Cerebellar nuclear complex (tissue), 1 donor: ENCODE data around the gene CMSS1.

Experiments used
- DNase-seq, 2 experiments: peaks; one replicate each; lab custom pipeline; 2025; lab: John Stamatoyannopoulos, UW

Gene CMSS1

DNA sequence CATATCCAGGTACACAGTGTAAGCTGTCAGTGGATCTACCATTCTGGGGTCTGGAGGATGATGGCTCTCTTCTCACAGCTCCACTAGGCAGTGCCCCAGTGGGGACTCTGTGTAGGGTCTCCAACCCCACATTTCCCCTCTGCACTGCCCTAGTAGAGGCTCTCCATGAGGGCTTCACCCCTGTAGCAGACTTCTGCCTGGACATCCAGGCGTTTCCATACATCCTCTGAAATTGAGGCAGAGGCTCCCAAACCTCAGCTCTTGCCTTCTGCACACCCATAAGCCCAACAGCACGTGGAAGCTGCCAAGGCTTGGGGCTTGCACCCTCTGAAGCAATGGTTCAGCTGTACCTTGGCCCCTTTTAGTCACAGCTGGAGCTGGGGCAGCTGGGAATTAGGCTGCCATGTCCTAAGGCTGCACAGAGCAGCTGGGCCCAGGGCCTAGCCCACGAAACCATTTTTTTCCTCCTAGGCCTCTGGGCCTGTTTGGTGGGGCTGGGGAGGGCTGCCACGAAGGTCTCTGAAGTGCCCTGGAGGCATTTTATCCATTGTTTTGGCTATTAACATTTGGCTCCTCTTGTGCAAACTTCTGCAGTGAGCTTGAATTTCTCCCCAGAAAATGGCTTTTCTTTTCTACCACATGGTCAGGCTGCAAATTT is 362.2 kb downstream of the CMSS1 start:
- no peak for DNase-seq

DNA sequence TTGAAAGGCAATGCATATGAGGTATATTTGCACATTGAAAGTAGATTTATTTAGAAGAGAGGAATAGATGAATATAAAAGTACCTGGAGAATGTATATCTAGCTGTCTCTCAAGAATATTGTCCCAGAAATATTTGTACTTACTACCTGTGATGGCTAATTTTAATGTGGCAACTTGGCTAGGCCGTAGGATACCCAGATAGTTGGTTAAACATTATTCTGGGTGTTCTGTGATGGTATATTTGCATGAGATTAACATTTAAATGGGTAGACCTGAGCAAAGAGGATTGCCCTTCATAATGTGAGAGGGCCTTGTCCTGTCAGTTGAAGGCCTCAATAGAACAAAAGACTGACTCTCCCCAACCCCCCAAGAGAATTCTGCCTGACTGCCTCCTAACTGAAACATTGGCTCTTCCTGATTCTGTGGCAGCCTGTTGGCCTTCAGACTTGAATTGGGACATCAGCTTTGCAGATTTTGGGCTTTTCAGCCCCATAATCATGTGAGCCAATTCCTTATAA is 366.0 kb downstream of the CMSS1 start:
- DNase-seq = no peak

DNA sequence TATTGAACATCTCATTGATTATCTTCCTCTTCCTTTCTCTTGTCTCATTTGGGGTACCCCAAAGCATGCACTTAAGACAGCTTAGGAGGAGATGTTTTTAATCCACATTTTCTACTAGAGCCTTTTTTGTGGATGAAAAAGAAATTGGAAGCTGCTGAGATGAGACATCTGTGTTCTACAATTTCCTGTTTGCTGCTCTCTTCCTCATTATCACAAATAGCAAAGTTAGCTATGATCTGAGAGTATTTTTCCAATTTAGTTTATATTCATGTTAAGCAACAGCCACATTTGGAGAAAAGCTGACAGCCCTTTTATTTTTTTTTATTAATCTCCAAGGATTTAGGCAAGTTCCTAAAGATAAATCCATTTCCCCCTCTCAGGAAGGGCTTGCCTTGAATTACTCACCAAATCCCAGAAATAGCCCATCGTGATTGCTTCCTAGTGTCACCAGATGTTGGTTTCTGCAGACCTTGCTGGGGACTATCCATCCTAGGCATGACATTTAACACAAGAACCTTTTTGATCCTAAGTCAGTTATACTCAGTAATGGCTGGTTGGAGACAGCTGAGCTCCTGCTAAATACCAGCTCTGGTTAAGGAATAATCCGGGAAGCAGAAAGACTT is 367.4 kb downstream of the CMSS1 start:
- no peak for DNase-seq

DNA sequence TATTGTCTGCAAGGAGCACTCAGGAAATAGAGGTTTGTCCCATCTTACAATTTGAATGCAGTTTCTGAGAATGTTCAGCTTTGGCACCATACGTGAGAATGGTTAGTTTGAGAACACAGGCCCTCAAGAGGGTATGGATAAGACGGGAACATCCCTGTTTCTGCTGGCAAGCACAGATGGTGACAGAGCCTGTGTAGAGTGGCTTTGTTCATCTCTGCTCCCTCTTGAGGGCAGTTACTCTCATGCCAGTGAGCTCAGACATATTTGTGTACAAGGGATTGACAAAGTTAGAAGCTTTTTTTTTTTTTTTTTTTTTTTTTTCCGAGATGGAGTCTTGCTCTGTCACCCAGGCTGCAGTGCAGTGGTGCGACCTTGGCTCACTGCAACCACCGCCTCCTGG is 368.2 kb downstream of the CMSS1 start:
- DNase-seq = no peak

DNA sequence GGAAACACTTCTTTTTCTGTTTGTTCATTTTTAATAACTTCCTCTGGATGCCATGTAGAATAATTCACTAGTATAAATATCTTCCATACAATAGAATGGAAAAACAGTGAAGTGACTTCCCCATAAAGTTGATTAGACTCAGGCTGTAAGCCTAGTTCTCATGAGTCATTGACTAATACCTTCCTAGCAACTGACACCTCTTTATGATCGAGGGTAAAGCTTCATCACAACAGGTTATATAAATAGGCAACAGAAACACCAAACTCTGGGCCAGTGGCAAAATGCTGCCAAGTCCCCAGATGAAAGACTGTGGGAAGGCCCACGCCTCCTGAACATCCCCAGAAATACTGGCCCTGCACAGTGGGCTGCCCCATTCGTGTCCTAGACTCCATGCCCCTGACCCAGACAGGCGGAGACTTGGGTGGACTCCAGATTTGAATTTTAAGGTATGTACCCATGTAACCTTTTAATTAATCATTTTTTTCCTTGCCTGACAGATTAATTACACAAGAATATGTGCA is 371.8 kb downstream of the CMSS1 start:
- DNase-seq = no peak

DNA sequence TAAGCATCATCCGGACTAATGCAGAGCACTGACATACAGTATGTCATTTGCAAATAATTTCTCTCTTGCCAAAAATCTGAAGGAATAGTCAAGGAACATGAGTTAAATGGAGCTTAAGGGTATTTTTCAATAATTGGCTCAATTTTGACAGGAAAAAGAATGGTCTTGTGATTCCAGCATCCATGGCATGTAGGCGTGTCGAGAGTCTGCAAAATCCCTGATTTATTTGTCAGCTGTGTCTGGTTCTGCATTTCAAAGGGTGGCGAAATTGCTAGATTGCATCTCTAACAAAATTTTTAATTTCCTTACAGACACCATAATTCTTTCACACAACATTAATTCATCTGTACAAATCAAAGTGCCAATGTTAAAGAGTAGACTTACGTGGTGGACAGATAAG is 377.7 kb downstream of the CMSS1 start:
- DNase-seq = no peak

DNA sequence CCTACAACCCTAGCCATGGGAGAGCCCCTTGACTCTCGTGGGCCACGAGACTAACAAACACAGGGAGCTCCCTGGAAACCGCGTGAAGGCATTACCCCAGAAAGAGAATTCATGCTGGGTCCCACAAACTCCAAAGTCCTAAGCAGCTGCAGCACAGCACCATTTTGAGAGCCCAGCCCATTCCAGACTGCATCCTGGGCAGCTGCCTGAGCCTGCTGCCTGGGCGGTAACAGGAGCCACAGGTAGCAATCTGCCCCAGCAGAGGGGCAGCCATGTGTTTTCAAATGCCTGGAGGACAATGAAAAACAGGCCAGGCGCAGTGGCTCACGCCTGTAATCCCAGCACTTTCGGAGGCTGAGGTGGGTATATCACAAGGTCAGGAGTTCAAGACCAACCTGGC is 380.2 kb downstream of the CMSS1 start:
- DNase-seq = no peak

DNA sequence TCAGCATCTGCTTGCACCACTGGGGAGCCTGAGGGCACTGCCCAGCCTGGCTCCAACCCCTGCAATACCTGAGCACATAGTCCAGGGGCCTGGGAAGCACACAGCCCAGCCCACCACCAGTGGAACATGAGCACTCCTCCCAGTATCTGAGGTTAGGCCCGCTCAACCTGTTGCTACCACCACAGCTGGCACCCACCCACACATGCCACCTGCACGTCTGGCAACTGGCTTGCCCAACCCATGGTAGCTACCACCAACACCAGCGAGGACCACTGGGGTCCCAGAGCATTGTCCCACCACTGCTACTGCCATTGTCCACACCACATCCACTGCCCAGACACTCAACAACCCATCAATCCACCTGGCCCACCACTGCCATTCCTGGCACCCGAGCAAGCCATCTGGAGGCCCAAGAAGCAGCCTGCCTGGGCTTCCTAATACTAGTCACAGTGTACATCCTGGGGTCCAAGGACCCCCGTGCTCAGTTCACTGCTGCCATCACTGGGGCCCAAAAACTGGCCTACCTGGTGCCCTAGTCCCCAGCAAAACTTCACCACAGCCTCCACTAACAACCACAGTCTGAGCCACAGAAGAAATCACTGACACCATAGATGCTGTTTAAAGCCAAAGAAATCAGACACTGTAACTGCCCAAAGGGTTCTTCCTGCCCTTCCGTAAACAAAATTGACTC is 381.1 kb downstream of the CMSS1 start:
- DNase-seq = no peak

DNA sequence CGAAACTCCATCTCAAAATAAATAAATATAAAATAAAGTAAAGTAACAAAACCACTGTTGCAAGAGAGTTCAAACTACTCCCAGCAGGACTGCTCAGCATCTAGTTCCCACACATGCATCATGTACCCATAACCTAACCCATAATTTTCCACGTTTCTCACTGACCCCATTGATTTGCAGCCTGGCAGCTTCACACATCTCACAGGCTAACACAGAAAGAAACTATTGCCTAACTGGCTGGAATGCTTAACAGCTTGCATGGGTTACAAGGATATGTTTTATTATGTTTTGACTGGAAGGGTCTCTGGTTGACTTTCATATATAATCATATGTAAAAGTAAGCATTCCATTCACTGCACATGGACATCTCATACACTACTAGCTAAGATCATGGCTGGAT is 387.5 kb downstream of the CMSS1 start:
- DNase-seq = no peak

DNA sequence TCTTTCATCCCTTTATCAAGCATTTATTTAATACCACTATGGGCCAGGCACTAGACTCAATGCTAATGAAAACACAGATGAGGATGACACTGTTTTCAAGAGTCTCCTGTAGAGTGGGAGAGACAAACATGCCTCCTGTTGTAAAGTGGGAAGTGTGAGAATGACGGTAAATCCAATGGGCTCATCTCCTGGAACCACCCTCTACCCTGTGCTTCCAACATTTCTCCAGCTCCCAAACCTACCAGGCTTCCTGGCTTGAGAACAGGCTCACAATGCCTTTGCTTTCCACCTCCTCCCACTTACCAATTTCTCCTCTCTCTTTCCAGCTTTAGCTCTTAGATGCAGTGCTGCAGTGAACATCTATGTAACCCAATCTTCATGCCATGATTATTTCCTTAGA is 389.0 kb downstream of the CMSS1 start:
- DNase-seq = no peak

DNA sequence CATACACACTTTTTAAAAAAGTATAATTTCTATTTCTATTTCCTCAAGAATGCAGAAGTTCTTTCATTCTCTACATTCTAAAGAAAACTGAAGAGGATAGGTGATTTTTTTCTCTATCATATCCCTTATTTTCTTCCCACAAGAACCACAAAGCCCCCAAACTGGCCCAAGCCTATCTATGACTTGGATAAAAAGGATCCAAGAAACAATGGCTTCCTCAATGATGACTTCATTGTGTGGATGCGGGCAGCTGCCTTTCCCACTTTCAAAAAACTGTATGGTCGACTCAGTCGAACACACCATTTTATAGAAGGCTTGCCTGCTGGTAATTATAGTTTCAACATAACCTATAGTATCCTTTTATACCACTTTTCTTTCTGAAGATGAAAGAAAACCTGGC is 390.2 kb downstream of the CMSS1 start:
- DNase-seq = no peak

DNA sequence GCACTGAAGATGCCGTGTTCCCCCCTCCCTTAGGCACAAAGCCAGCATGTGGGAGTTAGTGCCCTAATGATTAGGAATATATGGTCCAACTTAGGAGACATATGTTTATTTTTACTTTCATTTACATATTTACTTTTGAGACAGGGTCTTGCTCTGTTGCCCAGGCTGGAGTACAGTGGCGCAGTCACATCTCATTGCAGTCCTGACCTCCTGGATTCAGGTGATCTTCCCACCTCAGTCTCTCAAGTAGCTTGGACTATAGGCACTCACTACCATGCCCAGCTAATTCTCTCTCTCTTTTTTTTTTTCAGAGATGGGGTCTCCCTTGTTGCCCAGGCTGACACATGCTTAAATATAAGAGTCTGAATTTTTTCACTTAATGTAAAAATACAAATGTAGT is 391.5 kb downstream of the CMSS1 start:
- no peak for DNase-seq

DNA sequence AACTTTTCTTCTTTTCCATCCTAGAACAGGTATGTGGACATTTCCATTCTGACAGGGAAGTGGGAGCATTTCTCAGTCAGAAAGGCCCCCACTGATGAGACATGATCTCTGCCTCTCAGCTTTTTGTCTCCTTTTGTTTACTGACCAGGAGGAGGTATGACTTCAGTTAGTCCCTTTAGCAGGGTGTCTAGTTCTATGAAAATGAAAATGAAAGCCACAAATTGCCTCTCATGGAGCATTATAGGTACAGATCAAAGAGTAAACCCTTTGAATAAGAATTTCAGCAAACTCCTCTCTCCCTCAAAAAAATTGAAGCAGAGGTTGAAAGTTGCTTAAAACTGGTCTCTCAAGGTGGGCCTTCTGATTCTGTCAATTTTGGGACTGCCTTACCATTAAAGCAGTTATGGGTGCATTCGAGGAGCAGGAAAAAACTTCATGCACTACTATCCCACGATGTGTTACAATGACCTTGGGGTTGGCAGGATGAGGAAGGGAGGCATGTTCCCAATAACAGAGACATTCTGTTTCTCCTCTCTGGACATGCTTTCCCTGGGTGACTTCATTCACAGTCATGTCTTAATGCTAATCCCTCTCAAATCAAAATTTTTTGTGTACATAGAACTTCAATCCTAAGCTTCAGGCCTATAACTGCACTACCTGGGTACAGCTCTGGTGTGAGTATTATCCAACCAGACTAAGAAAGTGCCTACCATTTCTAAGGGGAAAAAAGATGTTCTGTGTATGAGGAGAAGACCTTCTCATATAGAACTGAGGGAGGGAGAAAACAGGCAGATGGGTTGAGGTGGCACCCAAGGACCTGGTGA is 392.5 kb downstream of the CMSS1 start:
- DNase-seq = no peak

DNA sequence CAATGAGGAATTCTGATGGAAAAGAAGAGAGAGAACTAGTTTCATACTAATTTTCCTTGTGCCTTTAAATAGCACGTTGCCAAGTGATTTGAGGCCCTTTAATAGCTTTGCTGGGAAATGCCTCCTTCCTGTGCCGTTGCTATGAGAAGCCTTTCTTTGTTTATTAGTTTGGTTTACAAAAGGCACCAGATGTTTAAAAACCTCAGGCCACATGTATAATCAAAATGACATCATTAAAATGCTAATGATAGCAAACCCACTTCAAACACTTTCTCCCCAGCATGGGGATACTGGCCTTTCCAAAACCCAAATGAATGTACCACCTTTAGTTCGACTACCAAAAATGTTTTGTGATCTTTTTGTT is 393.1 kb downstream of the CMSS1 start:
- DNase-seq = no peak

DNA sequence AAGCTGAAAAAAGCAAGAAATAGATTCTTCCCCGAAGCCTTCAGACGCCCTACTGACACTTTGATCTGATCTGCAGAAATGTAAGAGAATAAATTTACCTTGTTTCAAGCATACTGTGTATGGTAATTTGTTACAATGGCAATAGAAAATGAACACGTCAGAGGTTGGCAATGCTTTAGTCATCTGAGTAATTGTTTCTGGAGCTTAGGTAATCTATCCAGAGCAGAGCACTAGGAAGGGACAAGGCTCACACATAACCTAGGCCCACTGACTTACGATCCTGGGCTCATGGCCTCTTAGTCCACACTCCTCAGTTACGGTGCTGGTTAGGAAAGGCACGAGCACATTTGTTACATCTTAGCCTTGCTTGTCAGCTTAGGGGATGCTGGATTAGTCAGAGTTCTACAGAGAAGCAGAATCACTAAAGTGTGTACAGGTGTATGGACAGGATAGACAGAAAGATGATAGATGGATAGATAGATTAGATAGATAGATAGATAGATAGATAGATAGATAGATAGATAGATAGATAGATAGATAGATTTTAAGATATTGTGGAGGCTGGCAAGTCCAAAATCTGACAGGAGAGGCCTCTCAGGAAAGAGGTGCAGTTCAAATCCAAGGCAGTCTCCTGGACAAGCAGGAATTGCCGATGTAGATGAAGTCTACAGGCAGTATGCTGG is 396.4 kb downstream of the CMSS1 start:
- no peak for DNase-seq

DNA sequence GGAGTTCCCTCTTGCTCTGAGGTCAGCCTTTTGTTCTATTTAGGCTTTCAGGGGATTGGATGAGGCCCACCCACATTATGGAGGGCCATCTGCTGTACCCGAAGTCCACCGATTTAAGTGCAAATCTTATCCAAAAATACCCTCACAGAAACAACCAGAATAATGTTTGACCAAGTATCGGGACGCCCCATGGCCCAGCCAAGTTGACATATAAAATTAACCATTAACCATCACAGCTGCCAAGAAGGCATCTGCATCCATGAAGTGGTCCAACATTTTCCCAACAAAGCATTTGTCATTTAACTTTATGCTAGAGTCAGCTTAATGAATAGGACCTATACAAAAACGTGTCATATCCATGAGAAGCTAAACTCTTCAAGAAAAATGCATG is 396.9 kb downstream of the CMSS1 start:
- no peak for DNase-seq

DNA sequence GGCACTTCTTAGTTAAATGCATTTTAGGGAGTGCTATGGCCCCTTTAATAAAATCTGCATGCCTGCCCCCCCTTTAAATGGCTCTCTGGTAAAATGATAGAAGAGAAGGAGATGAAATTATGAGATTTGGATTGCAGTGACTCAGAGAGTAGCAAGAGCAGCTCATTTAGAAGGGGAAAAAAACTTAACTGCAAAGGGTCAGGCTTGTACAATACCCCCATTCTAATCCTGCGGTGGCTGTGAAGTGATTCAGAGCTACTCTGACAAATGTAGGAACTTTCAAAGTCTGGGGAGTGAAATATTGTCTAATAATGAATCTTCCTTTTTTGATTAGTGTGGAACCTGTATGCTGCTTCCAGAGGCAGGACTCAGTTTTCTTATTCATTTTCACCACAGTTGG is 399.1 kb downstream of the CMSS1 start:
- no peak for DNase-seq

DNA sequence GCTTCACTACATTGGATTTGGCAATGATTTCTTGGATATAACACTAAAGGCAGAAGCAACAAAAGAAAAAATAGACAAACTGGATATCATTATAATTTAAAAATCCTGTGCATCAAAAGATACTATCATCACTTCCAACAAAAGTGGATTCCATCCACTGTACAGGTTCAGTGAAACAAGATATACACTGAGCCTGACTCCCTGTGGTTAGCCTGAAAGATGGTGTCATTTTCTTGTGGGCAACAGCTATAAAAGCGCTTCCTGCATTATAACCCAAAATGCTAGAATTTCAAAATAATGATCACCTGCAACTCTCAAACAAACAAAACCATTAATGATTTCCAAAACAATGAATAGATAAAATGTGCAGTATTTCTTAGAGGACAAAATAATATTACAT is 403.5 kb downstream of the CMSS1 start:
- no peak for DNase-seq

DNA sequence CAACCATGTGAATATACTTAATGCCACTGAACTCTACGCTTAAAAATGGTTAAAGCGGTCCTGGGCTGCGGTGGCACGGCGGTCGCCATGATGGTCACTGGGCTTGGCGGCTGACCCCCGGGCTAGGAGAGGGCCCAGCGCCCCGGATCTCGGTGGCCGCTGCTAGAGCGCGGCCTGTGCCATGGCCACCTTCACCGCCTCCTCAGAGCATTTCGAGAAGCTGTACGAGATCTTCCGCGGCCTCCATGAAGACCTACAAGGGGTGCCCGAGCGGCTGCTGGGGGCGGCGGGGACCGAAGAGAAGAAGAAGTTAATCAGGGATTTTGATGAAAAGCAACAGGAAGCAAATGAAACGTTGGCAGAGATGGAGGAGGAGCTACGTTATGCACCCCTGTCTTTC is 407.5 kb downstream of the CMSS1 start:
- no peak for DNase-seq

DNA sequence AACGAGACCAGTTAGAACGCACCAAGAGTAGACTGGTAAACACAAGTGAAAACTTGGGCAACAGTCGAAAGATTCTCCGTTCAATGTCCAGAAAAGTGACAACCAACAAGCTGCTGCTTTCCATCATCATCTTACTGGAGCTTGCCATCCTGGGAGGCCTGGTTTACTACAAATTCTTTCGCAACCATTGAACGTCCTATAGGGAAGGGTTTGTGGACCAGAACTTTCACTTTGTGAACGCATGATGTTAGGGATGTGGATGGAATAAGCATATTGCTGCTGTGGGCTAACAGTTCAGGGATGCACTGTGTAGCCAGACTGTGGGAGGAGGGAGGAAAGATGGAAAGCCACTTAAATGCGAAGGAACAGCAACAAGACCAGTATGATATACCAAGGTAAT is 408.2 kb downstream of the CMSS1 start:
- DNase-seq = no peak

DNA sequence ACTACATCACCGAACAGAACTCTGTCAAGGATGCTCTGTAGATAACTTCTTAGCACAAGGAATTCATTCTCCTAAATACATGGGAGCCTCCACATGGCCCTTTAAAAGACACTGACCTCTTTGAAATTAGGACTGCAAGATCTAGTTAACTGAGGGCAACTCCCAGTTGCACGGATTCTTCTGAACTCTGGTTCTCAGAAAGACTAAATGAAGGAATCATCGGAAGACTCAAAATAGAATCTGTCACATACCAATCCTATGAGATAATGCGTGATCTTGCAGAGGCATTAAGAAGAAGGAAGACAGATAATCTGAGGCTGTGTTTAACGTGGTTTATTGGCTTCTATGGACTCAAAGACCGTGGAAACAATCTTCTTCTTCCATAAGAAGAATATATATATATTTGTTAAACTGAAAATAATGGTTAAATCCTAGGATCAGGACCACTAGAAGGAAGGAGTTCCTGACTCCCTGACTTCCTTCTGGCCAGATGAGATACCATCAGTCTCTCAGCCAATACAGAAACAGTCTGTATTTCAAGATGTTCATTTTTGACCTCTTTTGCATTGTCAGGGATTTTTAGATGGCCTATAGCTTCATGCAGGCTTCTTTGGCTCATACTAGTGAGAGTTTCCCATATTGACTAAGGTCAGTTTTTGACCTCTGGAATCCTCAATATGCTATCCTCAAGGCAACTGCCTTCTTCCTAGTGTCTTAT is 409.2 kb downstream of the CMSS1 start:
- no peak for DNase-seq
